Calu3 (cell line): ENCODE data around the gene MLXIP. TPM values are rescaled to one million over a fixed set of nuclear protein-coding genes. Genes with fewer than 3 reads are reported as not detected.
"Not testable (repeated sequence)": the region's sequence is repeated elsewhere in the genome, so short reads cannot be mapped to it uniquely, and the experiment has no call there.

Experiments used
- BruUV-seq: library from RNA; stranded (reverse); fragments of 400-500 nt; replicated peaks from 2 replicates; lab custom pipeline; 2021; lab: Mats Ljungman, UMichigan
- CTCF ChIA-PET: fragments of 300-600 bp; sonication (Branson Sonifier 250); formaldehyde crosslinking; loops from one replicate; lab custom pipeline; 2022; ENCODE audit warnings: antibody characterized with exemption; lab: Charles Lee
- DNase-seq: peaks from one replicate; pipeline ENCODE4 v3.0.0; 2022
- H3K27ac Mint-ChIP-seq: one replicate; pipeline ENCODE4 v1.8.0; 2022; ENCODE audit warnings: mixed read lengths; ENCODE audit not compliant: unreplicated experiment
- H3K27me3 Mint-ChIP-seq: one replicate; pipeline ENCODE4 v1.8.0; 2022; ENCODE audit warnings: mixed read lengths; ENCODE audit not compliant: unreplicated experiment
- H3K36me3 Mint-ChIP-seq: one replicate; pipeline ENCODE4 v1.8.0; 2022; ENCODE audit warnings: mild to moderate bottlenecking, moderate library complexity, mixed read lengths; ENCODE audit not compliant: insufficient read depth, unreplicated experiment
- H3K4me1 Mint-ChIP-seq: one replicate; pipeline ENCODE4 v1.8.0; 2022; ENCODE audit warnings: mild to moderate bottlenecking, low read depth, mixed read lengths; ENCODE audit not compliant: unreplicated experiment
- H3K4me3 Mint-ChIP-seq: one replicate; pipeline ENCODE4 v1.8.0; 2022; ENCODE audit warnings: mild to moderate bottlenecking, low read depth, moderate library complexity, mixed read lengths; ENCODE audit not compliant: unreplicated experiment
- H3K9me3 Mint-ChIP-seq: one replicate; pipeline ENCODE4 v1.8.0; 2022; ENCODE audit warnings: low read depth, mixed read lengths; ENCODE audit not compliant: unreplicated experiment
- CTCF ChIP-seq: fragments of 200-600 bp; IDR thresholded peaks from one replicate; pipeline ENCODE4 v1.8.0; 2022; ENCODE audit warnings: antibody characterized with exemption; ENCODE audit not compliant: unreplicated experiment
- intact Hi-C: fragments of 100-400 bp; cut with micrococcal nuclease; formaldehyde crosslinking; loops from one replicate; pipeline ENCODE4 v1.10.0; 2022; ENCODE audit not compliant: unreplicated experiment
- total RNA-seq: library from RNA; stranded (reverse); gene quantifications from 2 replicates; pipeline ENCODE4 v1.2.3, GENCODE V29; 2022

The MLXIP gene
- total RNA-seq, 1 experiment from 2014 or later = 55.3 TPM

DNA sequence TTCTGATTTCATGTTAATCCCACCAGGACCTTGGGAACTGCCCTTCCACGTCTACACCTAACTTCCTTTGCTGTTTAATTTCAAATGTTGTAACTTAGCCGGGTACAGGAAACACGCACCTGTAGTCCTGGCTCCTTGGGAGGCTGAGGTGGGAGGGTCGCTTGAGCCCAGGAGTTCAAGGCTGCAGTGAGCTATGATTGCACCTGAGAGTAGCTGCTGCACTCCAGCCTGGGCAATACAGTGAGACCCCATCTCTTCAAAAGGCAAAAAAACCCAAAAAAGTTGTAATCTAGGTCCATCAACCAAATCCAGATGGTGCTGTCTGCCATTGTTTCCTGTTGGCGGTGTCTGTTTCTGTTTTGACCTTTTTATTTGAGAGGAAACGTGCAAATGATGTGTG, 42.4 kb upstream of the MLXIP start:
- TF ChIP-seq CTCF = no peak
- no TSS peak for BruUV-seq
- no peak for DNase-seq
- Mint-ChIP-seq H3K27ac (no peak overlapping the region), H3K4me3 (peak overlapping the region; percentile 12), H3K27me3 (no peaks in the 10 kb centered on the region), H3K9me3 (no peaks in the 10 kb centered on the region), H3K4me1 (peaks cover 42% of the 10 kb centered on the region), H3K36me3 (peaks cover 38% of the 10 kb centered on the region)
- intact Hi-C loops = no loop called here
- CTCF ChIA-PET = no interaction called here

DNA sequence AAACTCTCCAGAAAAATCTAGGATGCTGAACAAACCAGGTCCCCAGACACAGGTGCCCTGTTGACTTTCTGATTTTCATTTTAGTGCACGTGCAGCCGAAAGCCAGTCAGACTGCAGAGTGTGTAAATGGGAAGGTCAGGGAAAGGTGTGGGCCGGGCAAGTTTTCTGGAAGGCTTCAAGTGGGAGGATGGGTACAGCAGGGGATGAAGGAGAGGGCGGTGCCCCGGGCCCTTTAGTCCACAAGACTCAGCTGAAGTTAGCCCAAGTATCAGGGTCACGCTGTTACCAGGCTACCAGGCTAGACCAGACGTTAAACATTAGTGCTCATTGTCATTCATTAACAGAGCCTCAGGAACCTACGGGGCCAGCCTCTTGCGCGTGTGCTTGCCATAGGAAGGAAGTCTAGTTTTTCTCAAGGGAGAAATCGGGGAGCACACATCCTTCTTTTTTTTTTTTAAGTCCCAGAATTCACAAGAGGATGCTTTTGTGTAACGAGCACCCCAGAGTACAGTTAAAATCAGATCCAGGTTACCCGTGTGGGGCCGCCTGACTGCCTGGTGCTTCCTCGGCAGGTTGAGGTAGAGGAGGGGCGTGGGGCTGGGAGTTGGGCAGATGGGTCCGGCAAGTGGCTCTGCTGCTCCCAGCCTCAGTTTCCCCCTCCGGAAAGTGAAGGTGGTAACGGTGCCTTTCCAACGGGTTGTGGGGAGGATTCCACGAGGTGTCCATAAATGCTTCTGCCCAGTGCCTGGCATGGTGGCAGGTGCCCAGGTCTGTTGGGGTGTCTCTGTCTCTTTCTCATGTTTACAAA, 37.8 kb upstream of the MLXIP start:
- peaks cover 22% of the 10 kb centered on the region for H3K4me1 Mint-ChIP-seq
- intact Hi-C loops = loop anchor here (2.0 kb wide), 1 partner anchor 40 kb away; no protein-coding TSS in a partner anchor
- peak overlapping the region; percentile 62 for H3K4me3 Mint-ChIP-seq
- CTCF ChIA-PET = interaction anchor here (0.5 to 1.0 kb wide), 11 partner anchors 8 to 594 kb away, joined by 3 to 8 read pairs (median 4); no protein-coding TSS in a partner anchor
- BruUV-seq = no TSS peak
- TF ChIP-seq CTCF = no peak
- DNase-seq = peak; percentile 91
- H3K9me3 Mint-ChIP-seq = no peaks in the 10 kb centered on the region
- no peaks in the 10 kb centered on the region for H3K27me3 Mint-ChIP-seq
- peaks cover 53% of the 10 kb centered on the region for H3K36me3 Mint-ChIP-seq
- peak overlapping the region; percentile 94 for H3K27ac Mint-ChIP-seq

- intact Hi-C loops = loop anchor here (2.0 kb wide), 1 partner anchor 39 kb away; no protein-coding TSS in a partner anchor
- H3K4me1 Mint-ChIP-seq = peaks cover 16% of the 10 kb centered on the region
- H3K27me3 Mint-ChIP-seq, CTCF ChIA-PET, H3K9me3 Mint-ChIP-seq, BruUV-seq, DNase-seq: not testable (repeated sequence)
- H3K4me3 Mint-ChIP-seq = peak overlapping the region; percentile 62
- peaks cover 57% of the 10 kb centered on the region for H3K36me3 Mint-ChIP-seq
- peak overlapping the region; percentile 94 for H3K27ac Mint-ChIP-seq
These were observed 37.1 kb upstream of the MLXIP start for GRCh38 chr12:122041458-122041857.

DNA sequence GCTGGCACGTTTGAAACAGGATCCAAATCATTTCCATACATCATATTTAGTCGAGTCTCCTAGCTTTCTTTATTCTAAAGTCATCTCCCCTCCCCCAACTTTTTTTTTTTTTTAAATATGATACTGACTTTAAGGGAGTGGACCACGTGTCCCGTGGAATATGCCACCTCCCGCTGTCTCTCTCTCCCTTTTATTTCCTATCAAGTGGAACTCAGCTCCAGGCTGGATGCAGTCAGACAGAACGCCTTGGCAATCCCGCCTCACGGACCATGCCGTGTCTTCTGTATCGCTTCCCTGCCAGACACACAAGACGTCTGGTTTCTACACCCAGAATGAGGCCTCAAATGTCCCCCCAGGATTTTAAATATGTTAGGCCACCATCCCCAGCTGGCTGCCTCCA, 35.6 kb upstream of the MLXIP start:
- no peak for TF ChIP-seq CTCF
- Mint-ChIP-seq H3K9me3 (no peaks in the 10 kb centered on the region), H3K4me3 (no peak overlapping the region), H3K36me3 (peaks cover 51% of the 10 kb centered on the region), H3K27me3 (no peaks in the 10 kb centered on the region), H3K4me1 (peaks cover 16% of the 10 kb centered on the region), H3K27ac (no peak overlapping the region)
- CTCF ChIA-PET = interaction anchor here (0.6 to 0.7 kb wide), 2 partner anchors 263 to 1633 kb away, joined by 5 to 8 read pairs; no protein-coding TSS in a partner anchor
- BruUV-seq = no TSS peak
- intact Hi-C loops = no loop called here
- no peak for DNase-seq

DNA sequence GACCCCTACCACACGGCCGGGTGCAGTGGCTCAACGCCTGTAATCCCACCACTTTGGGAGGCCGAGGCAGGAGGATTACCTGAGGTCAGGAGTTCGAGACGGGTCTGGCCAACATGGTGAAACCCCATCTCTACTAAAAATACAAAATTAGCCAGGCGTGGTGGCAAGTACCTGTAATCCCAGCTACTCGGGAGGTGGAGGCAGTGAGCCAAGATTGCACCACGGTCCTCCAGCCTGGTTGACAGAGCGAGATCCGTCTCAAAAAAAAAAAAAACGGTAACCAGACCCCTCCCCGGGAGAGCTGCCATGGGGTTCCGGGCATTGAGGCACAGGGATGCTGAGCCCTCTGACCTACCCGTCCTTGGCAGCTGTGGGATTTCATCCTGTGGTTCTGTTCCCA, 35.1 kb upstream of the MLXIP start:
- TF ChIP-seq CTCF = no peak
- H3K9me3 Mint-ChIP-seq = no peaks in the 10 kb centered on the region
- H3K27ac Mint-ChIP-seq = no peak overlapping the region
- no peak overlapping the region for H3K4me3 Mint-ChIP-seq
- no peak for DNase-seq
- BruUV-seq = no TSS peak
- CTCF ChIA-PET = no interaction called here
- intact Hi-C loops = no loop called here
- peaks cover 55% of the 10 kb centered on the region for H3K36me3 Mint-ChIP-seq
- no peaks in the 10 kb centered on the region for H3K27me3 Mint-ChIP-seq
- H3K4me1 Mint-ChIP-seq = peaks cover 16% of the 10 kb centered on the region
